SK-N-SH (cell line): ENCODE results near the gene TSHZ2.
A peak's percentile ranks its signal among the peaks of the same experiment; 100 is the strongest.

ENCODE experiments used
- CTCF ChIP-seq: fragments of 200-600 bp; sonication (generic); IDR thresholded peaks from 2 replicates; pipeline ENCODE4 v1.6.1; 2017; ENCODE audit warnings: antibody characterized with exemption, mild to moderate bottlenecking, moderate library complexity
- ELF1 ChIP-seq: IDR thresholded peaks from 2 replicates; pipeline ENCODE4 v1.4.0; 2012
- EP300 ChIP-seq, 2 experiments: IDR thresholded peaks; 2 replicates each; pipeline versions ENCODE4 v1.4.0 to v1.6.1; 2012; ENCODE audit warnings: borderline replicate concordance in 1 of 2, low read depth in 1 of 2, low read length in 1 of 2
- EZH2phosphoT487 ChIP-seq: fragments of 200-600 bp; sonication (generic); IDR thresholded peaks from 2 replicates; pipeline ENCODE4 v1.6.1; 2017; ENCODE audit warnings: low read depth, mixed run types, mild to moderate bottlenecking, antibody characterized with exemption, moderate library complexity, borderline replicate concordance
- GATA2 ChIP-seq: sonication (generic); formaldehyde crosslinking; IDR thresholded peaks from 2 replicates; pipeline ENCODE4 v1.5.0; 2020; ENCODE audit warnings: mild to moderate bottlenecking, missing genetic modification reagents
- POLR2AphosphoS5 ChIP-seq: IDR thresholded peaks from 2 replicates; pipeline ENCODE4 v1.6.1; 2012; ENCODE audit warnings: low read depth, low read length
- RCOR1 ChIP-seq: fragments of 150-350 bp; IDR thresholded peaks from 2 replicates; pipeline ENCODE4 v1.6.1; 2017; ENCODE audit warnings: antibody characterized with exemption, low read length
- RFX5 ChIP-seq: IDR thresholded peaks from 2 replicates; pipeline ENCODE4 v1.6.1; 2012; ENCODE audit warnings: mild to moderate bottlenecking, improper control_type of control experiment, low read length
- SMC3 ChIP-seq: IDR thresholded peaks from 2 replicates; pipeline ENCODE4 v1.6.1; 2012; ENCODE audit warnings: low read depth, low read length, improper control_type of control experiment
- TCF12 ChIP-seq: IDR thresholded peaks from 2 replicates; pipeline ENCODE4 v1.4.0; 2012
- YY1 ChIP-seq: IDR thresholded peaks from 2 replicates; pipeline ENCODE4 v1.4.0; 2012; ENCODE audit warnings: low read depth, mild to moderate bottlenecking

GRCh38 chr20:53023732-53024520, 51.8 kb downstream of the TSHZ2 start:
- TF ChIP-seq CTCF: no peak
- TF ChIP-seq RCOR1: no peak
- no peak for TF ChIP-seq EZH2phosphoT487
- peak in 1 of 2 experiments; percentile 40; a peak in 1 of 4 replicates for TF ChIP-seq EP300 (IDR thresholded peaks at IDR 0.05; ENCODE audit: borderline replicate concordance in 1 of 2, low read depth in 1 of 2, low read length in 1 of 2)
- TF ChIP-seq YY1: no peak
- no peak for TF ChIP-seq RFX5
- no peak for TF ChIP-seq GATA2 (CRISPR knock-in tag)
- no peak for TF ChIP-seq SMC3
- TF ChIP-seq POLR2AphosphoS5: no peak
- no peak for TF ChIP-seq ELF1
- TF ChIP-seq TCF12: no peak
